ENCODE results near the gene KPNA4. TPM values are rescaled to one million over a fixed set of nuclear protein-coding genes. Genes with fewer than 3 reads are reported as not detected.
"Not testable (repeated sequence)": the region's sequence is repeated elsewhere in the genome, so short reads cannot be mapped to it uniquely, and the experiment has no call there.

The KPNA4 gene
- polyA plus RNA-seq, 1 donor = 63.3 TPM

- no peak for DNase-seq (ENCODE audit: low read depth)
Observed at GRCh38 chr3:160569894-160570652, 4.7 kb upstream of the KPNA4 start.

- DNase-seq (ENCODE audit: low read depth) = no peak
Observed at GRCh38 chr3:160568989-160569388, 3.6 kb upstream of the KPNA4 start.

- DNase-seq (ENCODE audit: low read depth) = no peak
Observed at GRCh38 chr3:160567774-160568173, 2.4 kb upstream of the KPNA4 start.

- no peak for DNase-seq (ENCODE audit: low read depth)
Observed at GRCh38 chr3:160566499-160566898, 1.1 kb upstream of the KPNA4 start.

- DNase-seq (ENCODE audit: low read depth) = peak; percentile 17
Observed at GRCh38 chr3:160564949-160565441, 376 bp downstream of the KPNA4 start.

GRCh38 chr3:160564258-160564911, 986 bp downstream of the KPNA4 start:
- no peak for DNase-seq (ENCODE audit: low read depth)

GRCh38 chr3:160562952-160563351, 2.4 kb downstream of the KPNA4 start:
- DNase-seq (ENCODE audit: low read depth) = no peak

GRCh38 chr3:160557571-160557970, 7.8 kb downstream of the KPNA4 start:
- no peak for DNase-seq (ENCODE audit: low read depth)

GRCh38 chr3:160556141-160556540, 9.2 kb downstream of the KPNA4 start:
- DNase-seq (ENCODE audit: low read depth) = no peak

GRCh38 chr3:160554980-160555379, 10.4 kb downstream of the KPNA4 start:
- DNase-seq (ENCODE audit: low read depth) = no peak

- DNase-seq (ENCODE audit: low read depth) = no peak
Observed at GRCh38 chr3:160553827-160554226, 11.5 kb downstream of the KPNA4 start.

GRCh38 chr3:160546727-160547126, 18.6 kb downstream of the KPNA4 start:
- DNase-seq (ENCODE audit: low read depth) = no peak

- DNase-seq (ENCODE audit: low read depth) = no peak
Observed at GRCh38 chr3:160545504-160545871, 19.9 kb downstream of the KPNA4 start.

- no peak for DNase-seq (ENCODE audit: low read depth)
Observed at GRCh38 chr3:160544844-160545503, 20.4 kb downstream of the KPNA4 start.

GRCh38 chr3:160540551-160540950, 24.8 kb downstream of the KPNA4 start:
- no peak for DNase-seq (ENCODE audit: low read depth)

GRCh38 chr3:160538895-160539294, 26.5 kb downstream of the KPNA4 start:
- no peak for DNase-seq (ENCODE audit: low read depth)

GRCh38 chr3:160537729-160538128, 27.6 kb downstream of the KPNA4 start:
- DNase-seq (ENCODE audit: low read depth) = no peak

GRCh38 chr3:160532371-160532770, 33.0 kb downstream of the KPNA4 start:
- no peak for DNase-seq (ENCODE audit: low read depth)

- DNase-seq (ENCODE audit: low read depth) = no peak
Observed at GRCh38 chr3:160531311-160531710, 34.1 kb downstream of the KPNA4 start.

- not testable (repeated sequence) for DNase-seq (ENCODE audit: low read depth)
Observed at GRCh38 chr3:160516391-160516790, 49.0 kb downstream of the KPNA4 start.

- DNase-seq (ENCODE audit: low read depth) = no peak
Observed at GRCh38 chr3:160501325-160501724, 64.0 kb downstream of the KPNA4 start.

- no peak for DNase-seq (ENCODE audit: low read depth)
Observed at GRCh38 chr3:160498202-160498601, 67.2 kb downstream of the KPNA4 start.

GRCh38 chr3:160490166-160490565, 75.2 kb downstream of the KPNA4 start:
- no peak for DNase-seq (ENCODE audit: low read depth)
